ENCODE data around the gene SH3D19.
A peak's percentile ranks its signal among the peaks of the same experiment; 100 is the strongest.

The SH3D19 gene

DNA sequence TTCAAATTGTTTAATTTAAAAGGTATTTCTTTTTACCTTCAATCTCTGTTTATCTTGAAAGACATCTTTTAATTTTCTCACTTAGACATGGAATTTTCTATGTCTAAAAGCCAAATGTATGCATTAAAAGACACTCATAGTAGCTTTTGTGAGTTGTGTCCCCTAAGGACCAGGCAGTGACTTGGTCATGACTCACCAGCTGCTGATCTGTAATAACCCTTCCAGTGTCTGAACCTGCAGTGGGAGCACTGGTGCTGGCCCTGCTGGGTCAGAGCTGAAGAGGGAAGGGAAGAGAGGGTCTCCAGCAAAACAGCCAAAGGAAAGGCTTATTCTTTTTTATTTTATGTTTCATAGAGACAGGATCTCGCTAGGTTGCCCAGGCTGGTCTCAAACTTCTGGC, 31.1 kb upstream of the SH3D19 start:
- no peak overlapping the region for H3K4me3 ChIP-seq (ENCODE audit: low read length)
- peak; percentile 77 for DNase-seq (ENCODE audit: low read depth)
- TF ChIP-seq, protein P1, sequence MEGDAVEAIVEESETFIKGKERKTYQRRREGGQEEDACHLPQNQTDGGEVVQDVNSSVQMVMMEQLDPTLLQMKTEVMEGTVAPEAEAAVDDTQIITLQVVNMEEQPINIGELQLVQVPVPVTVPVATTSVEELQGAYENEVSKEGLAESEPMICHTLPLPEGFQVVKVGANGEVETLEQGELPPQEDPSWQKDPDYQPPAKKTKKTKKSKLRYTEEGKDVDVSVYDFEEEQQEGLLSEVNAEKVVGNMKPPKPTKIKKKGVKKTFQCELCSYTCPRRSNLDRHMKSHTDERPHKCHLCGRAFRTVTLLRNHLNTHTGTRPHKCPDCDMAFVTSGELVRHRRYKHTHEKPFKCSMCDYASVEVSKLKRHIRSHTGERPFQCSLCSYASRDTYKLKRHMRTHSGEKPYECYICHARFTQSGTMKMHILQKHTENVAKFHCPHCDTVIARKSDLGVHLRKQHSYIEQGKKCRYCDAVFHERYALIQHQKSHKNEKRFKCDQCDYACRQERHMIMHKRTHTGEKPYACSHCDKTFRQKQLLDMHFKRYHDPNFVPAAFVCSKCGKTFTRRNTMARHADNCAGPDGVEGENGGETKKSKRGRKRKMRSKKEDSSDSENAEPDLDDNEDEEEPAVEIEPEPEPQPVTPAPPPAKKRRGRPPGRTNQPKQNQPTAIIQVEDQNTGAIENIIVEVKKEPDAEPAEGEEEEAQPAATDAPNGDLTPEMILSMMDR (IDR thresholded peaks at IDR 0.05; ENCODE audit: insufficient read depth, low read depth, low read length, missing control alignments) = no peak

- TF ChIP-seq, protein P1 (IDR thresholded peaks at IDR 0.05; ENCODE audit: insufficient read depth, low read depth, low read length, missing control alignments) = no peak
- H3K4me3 ChIP-seq (ENCODE audit: low read length) = no peak overlapping the region
- DNase-seq (ENCODE audit: low read depth) = peak; percentile 85
Observed at GRCh38 chr4:151355155-151355554, 29.8 kb upstream of the SH3D19 start.

DNA sequence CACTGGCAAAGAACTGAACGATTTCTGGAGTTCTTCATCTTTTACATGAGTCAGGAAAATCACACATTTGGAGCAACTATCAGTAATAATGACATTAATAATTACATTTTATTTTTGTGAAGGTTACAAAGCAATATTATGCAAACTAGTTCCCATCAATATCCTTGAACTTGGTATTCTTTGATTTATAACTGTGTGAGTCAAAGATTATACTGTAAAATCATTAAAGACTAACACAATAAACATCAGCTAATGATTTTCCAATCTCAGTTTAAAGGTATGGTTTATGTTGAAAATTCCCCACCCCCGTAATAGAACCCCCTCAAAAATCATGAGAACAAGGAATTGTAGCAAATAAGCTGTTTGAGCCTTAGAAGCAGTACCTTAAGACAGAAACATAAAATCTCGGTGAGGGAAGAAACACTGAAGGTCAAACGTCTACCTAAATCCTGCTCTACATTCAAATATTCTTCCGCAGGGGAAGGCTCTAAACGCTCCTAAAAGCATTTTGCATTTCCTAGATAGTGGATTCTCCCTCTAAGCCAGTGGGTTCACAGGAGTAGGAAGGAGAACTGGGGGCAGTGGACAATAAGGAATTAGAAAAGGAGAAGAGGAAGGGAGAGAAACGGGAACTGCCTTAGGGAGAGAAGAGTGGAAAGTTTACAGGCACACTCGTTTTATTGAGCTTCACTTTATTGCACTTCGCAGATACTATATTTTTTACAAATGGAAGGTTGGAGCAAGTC, 22.3 kb upstream of the SH3D19 start:
- DNase-seq (ENCODE audit: low read depth) = no peak
- TF ChIP-seq, protein P1 (IDR thresholded peaks at IDR 0.05; ENCODE audit: insufficient read depth, low read depth, low read length, missing control alignments) = no peak
- H3K4me3 ChIP-seq (ENCODE audit: low read length) = no peak overlapping the region

- no peak for DNase-seq (ENCODE audit: low read depth)
- no peak overlapping the region for H3K4me3 ChIP-seq (ENCODE audit: low read length)
- TF ChIP-seq, protein P1 (IDR thresholded peaks at IDR 0.05; ENCODE audit: insufficient read depth, low read depth, low read length, missing control alignments) = no peak
Observed at GRCh38 chr4:151344948-151345347, 19.5 kb upstream of the SH3D19 start.

- DNase-seq (ENCODE audit: low read depth) = no peak
- no peak overlapping the region for H3K4me3 ChIP-seq (ENCODE audit: low read length)
- TF ChIP-seq, protein P1 (IDR thresholded peaks at IDR 0.05; ENCODE audit: insufficient read depth, low read depth, low read length, missing control alignments) = no peak
Observed at GRCh38 chr4:151340751-151341385, 15.5 kb upstream of the SH3D19 start.

DNA sequence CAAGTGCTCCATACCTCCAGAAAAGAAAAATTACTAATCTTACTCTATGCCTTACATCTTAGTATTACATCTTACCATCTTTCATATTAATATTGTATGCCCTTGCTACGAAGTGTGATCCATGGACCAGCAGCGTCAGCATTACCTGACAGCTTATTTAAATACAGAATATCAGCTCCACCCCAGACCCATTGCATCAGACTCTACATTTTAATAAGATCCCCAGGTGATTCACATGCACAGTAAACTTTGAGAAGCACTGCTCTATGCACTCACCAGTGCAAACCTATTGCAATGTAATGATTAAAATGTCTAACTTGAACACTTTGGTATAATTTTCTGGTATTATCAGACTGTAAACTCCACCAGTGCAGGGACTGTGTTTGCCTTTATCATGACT, 14.1 kb upstream of the SH3D19 start:
- DNase-seq (ENCODE audit: low read depth) = peak; percentile 56
- TF ChIP-seq, protein P1 (IDR thresholded peaks at IDR 0.05; ENCODE audit: insufficient read depth, low read depth, low read length, missing control alignments) = no peak
- no peak overlapping the region for H3K4me3 ChIP-seq (ENCODE audit: low read length)
